ENCODE data around the gene MINK1.

GRCh38 chr17:4858068-4858881 is 25.1 kb downstream of the MINK1 start:
- TF ChIP-seq CTCF (IDR thresholded peaks at IDR 0.05): no peak
- TF ChIP-seq EZH2 (IDR thresholded peaks at IDR 0.05; ENCODE audit: borderline replicate concordance, insufficient read depth, low read depth, low read length, poor library complexity, severe bottlenecking): no peak
